OCI-LY7 (cell line): Measurements from ENCODE around the gene LRRC10.
"Not testable (repeated sequence)": the region's sequence is repeated elsewhere in the genome, so short reads cannot be mapped to it uniquely, and the experiment has no call there.

Experiments used
- CTCF ChIP-seq: fragments of 200-600 bp; sonication (generic); conservative IDR thresholded peaks from 2 replicates; pipeline ENCODE4 v1.5.1; 2014; ENCODE audit warnings: mild to moderate bottlenecking, antibody characterized with exemption, low read length, moderate library complexity, mixed read lengths
- EZH2phosphoT487 ChIP-seq: fragments of 200-600 bp; sonication (generic); IDR thresholded peaks from 2 replicates; pipeline ENCODE4 v1.6.1; 2018; ENCODE audit warnings: low read depth, borderline replicate concordance, mild to moderate bottlenecking, mixed run types, antibody characterized with exemption, low read length, moderate library complexity, mixed read lengths

GRCh38 chr12:69604275-69604674 is 6.4 kb downstream of the LRRC10 start:
- not testable (repeated sequence) for TF ChIP-seq CTCF, EZH2phosphoT487
